ENCODE data around the gene RUNX1.

The RUNX1 gene

DNA sequence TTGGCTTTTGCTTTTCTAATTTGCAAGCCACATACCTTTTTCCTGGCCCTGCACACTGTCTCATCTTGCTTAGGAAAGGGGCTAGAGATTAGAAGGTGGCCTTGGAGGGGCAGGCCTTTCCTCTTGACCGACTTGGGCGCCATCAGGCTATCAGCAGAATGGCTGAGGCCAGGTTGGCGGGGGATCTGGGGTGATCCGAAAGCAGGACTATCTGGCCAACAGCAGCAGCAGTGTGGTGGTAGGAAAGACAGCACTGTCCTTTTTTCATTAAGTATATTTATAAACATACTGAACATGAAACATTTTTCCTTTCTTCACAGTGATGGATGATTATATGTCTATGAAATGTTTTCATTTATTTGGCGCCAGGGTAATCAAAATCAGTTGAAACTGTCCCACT is 23.5 kb upstream of the RUNX1 start:
- Mint-ChIP-seq H3K4me1 (peaks cover 22% of the 10 kb centered on the region), H3K36me3 (ENCODE audit: low read depth) (no peaks in the 10 kb centered on the region), H3K4me3 (no peak overlapping the region), H3K9me3 (peaks cover 5% of the 10 kb centered on the region), H3K27ac (peak overlapping the region; percentile 6 to 79 (median 38)), H3K27me3 (ENCODE audit: low read depth) (no peaks in the 10 kb centered on the region)
- TF ChIP-seq, protein P1, sequence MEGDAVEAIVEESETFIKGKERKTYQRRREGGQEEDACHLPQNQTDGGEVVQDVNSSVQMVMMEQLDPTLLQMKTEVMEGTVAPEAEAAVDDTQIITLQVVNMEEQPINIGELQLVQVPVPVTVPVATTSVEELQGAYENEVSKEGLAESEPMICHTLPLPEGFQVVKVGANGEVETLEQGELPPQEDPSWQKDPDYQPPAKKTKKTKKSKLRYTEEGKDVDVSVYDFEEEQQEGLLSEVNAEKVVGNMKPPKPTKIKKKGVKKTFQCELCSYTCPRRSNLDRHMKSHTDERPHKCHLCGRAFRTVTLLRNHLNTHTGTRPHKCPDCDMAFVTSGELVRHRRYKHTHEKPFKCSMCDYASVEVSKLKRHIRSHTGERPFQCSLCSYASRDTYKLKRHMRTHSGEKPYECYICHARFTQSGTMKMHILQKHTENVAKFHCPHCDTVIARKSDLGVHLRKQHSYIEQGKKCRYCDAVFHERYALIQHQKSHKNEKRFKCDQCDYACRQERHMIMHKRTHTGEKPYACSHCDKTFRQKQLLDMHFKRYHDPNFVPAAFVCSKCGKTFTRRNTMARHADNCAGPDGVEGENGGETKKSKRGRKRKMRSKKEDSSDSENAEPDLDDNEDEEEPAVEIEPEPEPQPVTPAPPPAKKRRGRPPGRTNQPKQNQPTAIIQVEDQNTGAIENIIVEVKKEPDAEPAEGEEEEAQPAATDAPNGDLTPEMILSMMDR (IDR thresholded peaks at IDR 0.05; ENCODE audit: unreplicated experiment in 3 of 3) = no peak

DNA sequence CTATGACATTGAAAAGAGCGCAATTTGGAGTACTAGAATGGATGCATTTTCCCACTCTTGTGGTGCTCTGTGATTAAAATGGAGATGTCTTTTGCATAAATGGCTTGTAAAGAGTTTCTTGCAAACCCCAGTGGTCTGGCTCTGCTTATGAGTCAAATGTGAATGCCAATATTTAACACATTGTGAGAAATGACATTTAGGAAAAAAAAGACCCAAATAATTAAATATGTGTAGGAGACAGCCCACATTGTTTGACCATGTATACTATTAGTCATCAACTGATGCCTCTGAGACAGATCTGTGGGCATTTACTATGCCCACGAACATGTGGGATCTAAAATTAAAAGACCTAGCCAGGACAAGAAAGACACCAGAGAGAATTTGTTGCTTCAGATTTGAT is 22.2 kb upstream of the RUNX1 start:
- H3K27ac Mint-ChIP-seq = no peak overlapping the region
- H3K27me3 Mint-ChIP-seq (ENCODE audit: low read depth) = no peaks in the 10 kb centered on the region
- peaks cover 5% of the 10 kb centered on the region for H3K9me3 Mint-ChIP-seq
- H3K36me3 Mint-ChIP-seq (ENCODE audit: low read depth) = no peaks in the 10 kb centered on the region
- peaks cover 22% of the 10 kb centered on the region for H3K4me1 Mint-ChIP-seq
- no peak overlapping the region for H3K4me3 Mint-ChIP-seq
- TF ChIP-seq, protein P1 (IDR thresholded peaks at IDR 0.05; ENCODE audit: unreplicated experiment in 3 of 3) = no peak

DNA sequence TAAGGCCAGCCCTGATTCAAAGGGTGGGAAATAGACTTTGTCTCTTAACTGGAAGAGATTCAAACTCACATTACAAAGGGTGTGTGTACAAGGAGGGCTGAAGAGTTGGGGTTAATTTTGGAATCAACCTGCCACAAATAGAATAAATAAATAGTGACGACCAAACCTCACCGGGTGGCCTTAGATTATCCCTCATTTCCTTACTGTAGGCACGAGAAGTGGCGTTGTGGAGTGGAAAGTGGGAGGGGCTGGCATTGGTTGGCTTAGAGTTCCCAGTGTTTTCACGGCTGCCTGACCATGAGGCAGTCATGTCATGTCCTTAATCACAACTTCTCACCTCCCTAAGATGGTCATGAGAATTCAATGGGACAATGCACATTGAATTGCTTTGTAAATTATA is 21.3 kb upstream of the RUNX1 start:
- Mint-ChIP-seq H3K9me3 (peaks cover 5% of the 10 kb centered on the region), H3K4me1 (peaks cover 18% of the 10 kb centered on the region), H3K36me3 (ENCODE audit: low read depth) (no peaks in the 10 kb centered on the region), H3K4me3 (no peak overlapping the region), H3K27me3 (ENCODE audit: low read depth) (no peaks in the 10 kb centered on the region), H3K27ac (no peak overlapping the region)
- TF ChIP-seq, protein P1 (IDR thresholded peaks at IDR 0.05; ENCODE audit: unreplicated experiment in 3 of 3) = no peak

DNA sequence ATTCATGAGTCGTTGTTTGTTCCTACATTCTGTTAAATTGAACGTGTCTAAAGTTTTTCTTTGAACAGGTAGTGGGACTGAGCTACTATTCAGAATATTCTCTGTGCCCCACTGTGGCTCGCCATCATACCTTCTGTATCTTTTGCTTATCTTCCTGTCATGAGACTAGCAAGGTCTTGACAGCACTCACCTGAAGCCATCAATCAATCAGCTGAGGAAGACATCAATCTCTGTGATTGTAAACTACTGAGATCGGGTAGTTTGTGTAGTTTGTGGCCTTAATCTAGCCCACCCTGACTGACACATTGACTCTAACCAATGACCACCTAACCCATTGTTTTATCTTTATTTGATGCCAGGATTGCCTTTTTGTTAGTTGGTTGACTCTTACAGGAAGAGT is 17.7 kb upstream of the RUNX1 start:
- H3K27ac Mint-ChIP-seq = no peak overlapping the region
- no peak overlapping the region for H3K4me3 Mint-ChIP-seq
- H3K9me3 Mint-ChIP-seq = peaks cover 2% of the 10 kb centered on the region
- H3K27me3 Mint-ChIP-seq (ENCODE audit: low read depth) = no peaks in the 10 kb centered on the region
- TF ChIP-seq, protein P1 (IDR thresholded peaks at IDR 0.05; ENCODE audit: unreplicated experiment in 3 of 3) = no peak
- no peaks in the 10 kb centered on the region for H3K36me3 Mint-ChIP-seq (ENCODE audit: low read depth)
- no peaks in the 10 kb centered on the region for H3K4me1 Mint-ChIP-seq

DNA sequence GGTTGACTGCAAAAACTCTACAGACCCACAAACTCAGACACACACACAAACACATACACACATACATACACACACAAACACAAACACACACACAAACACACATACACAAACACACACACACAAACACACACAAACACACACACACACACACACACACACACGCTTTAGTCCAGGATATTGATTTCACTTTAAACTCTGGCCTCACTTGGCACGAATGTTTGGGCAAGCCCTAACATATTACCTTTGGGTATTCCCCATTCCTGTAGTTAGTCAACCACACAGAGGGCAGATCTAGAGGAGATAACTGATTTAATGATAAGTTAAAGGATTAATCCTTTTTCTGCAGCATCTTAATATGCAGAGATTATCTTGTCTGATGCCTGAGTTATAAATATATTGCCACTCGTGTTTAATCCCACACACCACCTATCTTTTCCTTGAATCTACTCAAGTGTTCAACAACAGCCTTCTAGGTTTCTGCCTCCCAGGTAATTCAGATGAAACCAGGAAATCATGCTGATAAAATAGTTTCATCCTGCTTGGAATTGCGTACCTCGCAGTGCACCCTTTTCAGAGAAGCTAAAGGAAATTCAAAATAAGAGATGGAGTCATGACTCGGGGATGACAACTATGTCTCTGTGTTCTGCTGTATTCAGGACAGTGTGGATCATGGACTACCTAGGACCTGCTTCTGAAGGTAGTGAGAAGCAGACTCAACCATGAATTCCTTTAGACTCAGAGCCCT is 14.5 kb upstream of the RUNX1 start:
- H3K4me1 Mint-ChIP-seq = no peaks in the 10 kb centered on the region
- no peaks in the 10 kb centered on the region for H3K36me3 Mint-ChIP-seq (ENCODE audit: low read depth)
- H3K4me3 Mint-ChIP-seq = no peak overlapping the region
- H3K27ac Mint-ChIP-seq = no peak overlapping the region
- H3K27me3 Mint-ChIP-seq (ENCODE audit: low read depth) = peaks cover 2% of the 10 kb centered on the region
- TF ChIP-seq, protein P1 (IDR thresholded peaks at IDR 0.05; ENCODE audit: unreplicated experiment in 3 of 3) = no peak
- H3K9me3 Mint-ChIP-seq = peaks cover 2% of the 10 kb centered on the region

DNA sequence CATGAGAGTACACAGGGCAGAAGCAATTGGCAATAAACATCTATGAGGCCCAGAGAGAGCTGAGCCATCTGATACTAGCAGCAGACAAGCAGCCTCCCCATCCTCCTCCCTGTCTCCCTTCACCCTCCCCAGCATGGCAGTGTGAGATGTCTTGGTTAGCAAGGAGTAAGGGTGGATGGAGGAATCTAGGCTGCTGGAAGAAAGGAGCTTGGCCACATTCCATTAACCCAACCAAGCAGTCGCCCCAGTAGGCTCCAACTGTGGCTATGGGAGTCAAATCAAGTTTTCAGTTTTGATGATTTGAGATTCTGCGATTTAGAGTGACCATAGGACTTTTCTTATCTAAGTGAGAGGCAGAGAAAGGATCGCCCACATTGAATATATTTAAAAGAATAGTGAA is 12.9 kb upstream of the RUNX1 start:
- Mint-ChIP-seq H3K27ac (no peak overlapping the region), H3K9me3 (peaks cover 2% of the 10 kb centered on the region), H3K27me3 (ENCODE audit: low read depth) (peaks cover 4% of the 10 kb centered on the region), H3K4me1 (no peaks in the 10 kb centered on the region), H3K4me3 (no peak overlapping the region), H3K36me3 (ENCODE audit: low read depth) (no peaks in the 10 kb centered on the region)
- TF ChIP-seq, protein P1 (IDR thresholded peaks at IDR 0.05; ENCODE audit: unreplicated experiment in 3 of 3) = no peak
